ENCODE measurements around the gene KIF5C. TPM values are rescaled to one million over a fixed set of nuclear protein-coding genes. Genes with fewer than 3 reads are reported as not detected.

Gene KIF5C
- total RNA-seq, 4 donors from 2014 or later, result 1.2 to 7.4 (median 1.9) TPM

GRCh38 chr2:148913492-148913891 lies 38.5 kb downstream of the KIF5C start:
- Histone ChIP-seq H3K27me3 (no peaks in the 10 kb centered on the region), H3K4me1 (no peaks in the 10 kb centered on the region), H3K36me3 (no peaks in the 10 kb centered on the region), H3K4me3 (no peak overlapping the region), H3K9me3 (peaks cover 0 to 7% (median 0%) of the 10 kb centered on the region in 4 donors), H3K27ac (no peak overlapping the region)
- no peak for DNase-seq
- no peak for TF ChIP-seq CTCF (IDR thresholded peaks at IDR 0.05)
- TF ChIP-seq POLR2A (IDR thresholded peaks at IDR 0.05), result no peak

- H3K9me3 ChIP-seq, result peaks cover 0 to 9% (median 0%) of the 10 kb centered on the region in 4 donors
- no peak overlapping the region for H3K27ac ChIP-seq
- no peaks in the 10 kb centered on the region for H3K4me1 ChIP-seq
- no peaks in the 10 kb centered on the region for H3K27me3 ChIP-seq
- no peak for DNase-seq
- H3K36me3 ChIP-seq, result no peaks in the 10 kb centered on the region
- H3K4me3 ChIP-seq, result no peak overlapping the region
- TF ChIP-seq CTCF (IDR thresholded peaks at IDR 0.05) (no peak), POLR2A (IDR thresholded peaks at IDR 0.05) (no peak)
These were observed 39.4 kb downstream of the KIF5C start for GRCh38 chr2:148914463-148914862.

GRCh38 chr2:148917431-148917830 lies 42.4 kb downstream of the KIF5C start:
- no peak for DNase-seq
- Histone ChIP-seq H3K4me1 (no peaks in the 10 kb centered on the region), H3K27ac (no peak overlapping the region), H3K36me3 (no peaks in the 10 kb centered on the region), H3K4me3 (no peak overlapping the region), H3K27me3 (no peaks in the 10 kb centered on the region), H3K9me3 (peaks cover 0 to 9% (median 0%) of the 10 kb centered on the region in 4 donors)
- TF ChIP-seq POLR2A (IDR thresholded peaks at IDR 0.05), result no peak
- TF ChIP-seq CTCF (IDR thresholded peaks at IDR 0.05), result no peak

GRCh38 chr2:148918554-148918953 lies 43.5 kb downstream of the KIF5C start:
- TF ChIP-seq POLR2A (IDR thresholded peaks at IDR 0.05) (no peak), CTCF (IDR thresholded peaks at IDR 0.05) (no peak)

GRCh38 chr2:148920559-148920958 lies 45.5 kb downstream of the KIF5C start:
- Histone ChIP-seq H3K9me3 (peaks cover 0 to 9% (median 0%) of the 10 kb centered on the region in 4 donors), H3K4me1 (no peaks in the 10 kb centered on the region), H3K36me3 (no peaks in the 10 kb centered on the region), H3K4me3 (no peak overlapping the region), H3K27me3 (no peaks in the 10 kb centered on the region), H3K27ac (no peak overlapping the region)
- no peak for DNase-seq
- TF ChIP-seq POLR2A (IDR thresholded peaks at IDR 0.05) (no peak), CTCF (IDR thresholded peaks at IDR 0.05) (no peak)

More at GRCh38 chr2:148918554-148918953, 43.5 kb downstream of the KIF5C start:
- Histone ChIP-seq H3K4me1 (no peaks in the 10 kb centered on the region), H3K9me3 (peaks cover 0 to 9% (median 0%) of the 10 kb centered on the region in 4 donors), H3K4me3 (no peak overlapping the region), H3K27me3 (no peaks in the 10 kb centered on the region), H3K36me3 (no peaks in the 10 kb centered on the region), H3K27ac (no peak overlapping the region)
- no peak for DNase-seq

GRCh38 chr2:148922062-148922461 lies 47.0 kb downstream of the KIF5C start:
- Histone ChIP-seq H3K36me3 (no peaks in the 10 kb centered on the region), H3K27ac (no peak overlapping the region), H3K27me3 (no peaks in the 10 kb centered on the region), H3K4me1 (peaks cover 0 to 4% (median 0%) of the 10 kb centered on the region in 4 donors), H3K4me3 (no peak overlapping the region), H3K9me3 (peaks cover 0 to 9% (median 0%) of the 10 kb centered on the region in 4 donors)
- DNase-seq, result no peak
- TF ChIP-seq CTCF (IDR thresholded peaks at IDR 0.05), result no peak
- no peak for TF ChIP-seq POLR2A (IDR thresholded peaks at IDR 0.05)

All from Peyer's patch (tissue), 4 donors.